OCI-LY7 (cell line): ENCODE results near the gene GGA1. TPM values are rescaled to one million over a fixed set of nuclear protein-coding genes. Genes with fewer than 3 reads are reported as not detected.
A peak's percentile ranks its signal among the peaks of the same experiment; 100 is the strongest.

ENCODE experiments used
- BruUV-seq: library from RNA; stranded (reverse); fragments of 400-500 nt; replicated peaks from 2 replicates; lab custom pipeline; 2021; lab: Mats Ljungman, UMichigan
- CTCF ChIA-PET: fragments of 300-600 bp; sonication (Branson Sonifier 250); formaldehyde crosslinking; loops from one replicate; lab custom pipeline; 2022; ENCODE audit warnings: antibody characterized with exemption; ENCODE audit not compliant: unreplicated experiment; lab: Charles Lee
- POLR2A ChIA-PET: fragments of 300-600 bp; sonication (Branson Sonifier 250); formaldehyde crosslinking; loops from one replicate; lab custom pipeline; 2022; ENCODE audit warnings: antibody characterized with exemption; lab: Charles Lee
- DNase-seq: peaks from one replicate; pipeline ENCODE4 v3.0.0-alpha.2; 2015; ENCODE audit warnings: low spot score
- H2AFZ ChIP-seq: fragments of 200-600 bp; sonication (generic), shearing (Covaris generic); 2 replicates; pipeline ENCODE4 v1.6.1; 2014; ENCODE audit warnings: mild to moderate bottlenecking, antibody characterized with exemption, low read length, moderate library complexity
- H3K27ac ChIP-seq: fragments of 200-600 bp; sonication (generic); 2 replicates; pipeline ENCODE4 v1.5.1; 2014; ENCODE audit warnings: mixed run types, low read depth, mild to moderate bottlenecking, moderate library complexity, low read length, inconsistent platforms; ENCODE audit not compliant: poor library complexity, severe bottlenecking
- H3K36me3 ChIP-seq: fragments of 200-600 bp; sonication (generic); 2 replicates; pipeline ENCODE4 v1.6.1; 2014; ENCODE audit warnings: mild to moderate bottlenecking, antibody characterized with exemption, low read length, moderate library complexity, mixed read lengths; ENCODE audit not compliant: insufficient read depth
- H3K4me1 ChIP-seq: fragments of 200-600 bp; sonication (generic); 2 replicates; pipeline ENCODE4 v1.5.1; 2014; ENCODE audit warnings: mild to moderate bottlenecking, low read length; ENCODE audit not compliant: insufficient read depth, poor library complexity, severe bottlenecking
- H3K4me2 ChIP-seq: fragments of 200-600 bp; sonication (generic); 2 replicates; pipeline ENCODE4 v1.6.1; 2014; ENCODE audit warnings: mild to moderate bottlenecking, low read length
- H3K4me3 ChIP-seq: fragments of 200-600 bp; sonication (generic); 2 replicates; pipeline ENCODE4 v1.5.1; 2014; ENCODE audit warnings: mild to moderate bottlenecking, low read depth, low read length; ENCODE audit not compliant: poor library complexity, severe bottlenecking
- H3K79me2 ChIP-seq: fragments of 200-600 bp; sonication (generic); 2 replicates; pipeline ENCODE4 v1.6.1; 2016; ENCODE audit warnings: low read depth, mild to moderate bottlenecking, low read length, moderate library complexity, mixed read lengths; ENCODE audit not compliant: insufficient read depth
- H3K9me2 ChIP-seq: fragments of 200-600 bp; sonication (generic); 2 replicates; pipeline ENCODE4 v1.6.1; 2016; ENCODE audit warnings: mild to moderate bottlenecking, low read length, mixed read lengths; ENCODE audit not compliant: insufficient read depth
- H3K9me3 ChIP-seq: fragments of 200-600 bp; sonication (generic); 2 replicates; pipeline ENCODE4 v1.6.1; 2014; ENCODE audit warnings: mild to moderate bottlenecking, mixed run types, low read length, mixed read lengths
- H4K20me1 ChIP-seq: fragments of 200-600 bp; sonication (generic); 2 replicates; pipeline ENCODE4 v1.6.1; 2014; ENCODE audit warnings: mild to moderate bottlenecking, antibody characterized with exemption, low read length, moderate library complexity, mixed read lengths; ENCODE audit not compliant: insufficient read depth
- CTCF ChIP-seq: fragments of 200-600 bp; sonication (generic); conservative IDR thresholded peaks from 2 replicates; pipeline ENCODE4 v1.5.1; 2014; ENCODE audit warnings: mild to moderate bottlenecking, antibody characterized with exemption, low read length, moderate library complexity, mixed read lengths
- EZH2phosphoT487 ChIP-seq: fragments of 200-600 bp; sonication (generic); IDR thresholded peaks from 2 replicates; pipeline ENCODE4 v1.6.1; 2018; ENCODE audit warnings: low read depth, borderline replicate concordance, mild to moderate bottlenecking, mixed run types, antibody characterized with exemption, low read length, moderate library complexity, mixed read lengths
- intact Hi-C: fragments of 100-400 bp; cut with micrococcal nuclease; formaldehyde crosslinking; loops from one replicate; pipeline ENCODE4 v1.10.0; 2022; ENCODE audit not compliant: unreplicated experiment
- small RNA-seq: library from RNA; depleted of rRNA; stranded (forward); fragments of <200 nt; gene quantifications from one replicate; pipeline ENCODE3, GENCODE V24; 2014
- total RNA-seq, 2 experiments: library from RNA; depleted of rRNA in 1 of 2; stranded (reverse); fragments of >200 nt in 1 of 2; shearing (Covaris generic) in 1 of 2; gene quantifications; 2 replicates each; pipeline ENCODE4 v1.2.3, GENCODE V29; 2014 to 2022

Gene GGA1
- total RNA-seq, 2 experiments from 2014 or later, result 127 to 172 TPM

GRCh38 chr22:37681001-37681424, 72.4 kb downstream of the GGA1 start:
- ChIA-PET POLR2A (interaction anchor here (1.8 kb wide), 1 partner anchor 54 kb away, joined by 4 read pairs; no protein-coding TSS in a partner anchor), CTCF (interaction anchor here (2.5 kb wide), 1 partner anchor 38 kb away, joined by 16 read pairs; no protein-coding TSS in a partner anchor)
- Histone ChIP-seq H2AFZ (no peak overlapping the region), H3K4me2 (0 out of 2 replicates have a peak overlapping the region, but pooled peaks have one; percentile 4), H4K20me1 (no peaks in the 10 kb centered on the region), H3K9me3 (no peaks in the 10 kb centered on the region), H3K36me3 (no peaks in the 10 kb centered on the region), H3K4me3 (no peak overlapping the region), H3K79me2 (no peaks in the 10 kb centered on the region), H3K9me2 (no peaks in the 10 kb centered on the region), H3K4me1 (peaks cover 42% of the 10 kb centered on the region), H3K27ac (no peak overlapping the region)
- BruUV-seq, result no TSS peak
- intact Hi-C loops, result loop anchor here (1.0 kb wide), 3 partner anchors 20 to 58 kb away; no protein-coding TSS in a partner anchor
- DNase-seq, result no peak
- TF ChIP-seq CTCF (no peak), EZH2phosphoT487 (no peak)

- TF ChIP-seq CTCF (peak; percentile 93), EZH2phosphoT487 (no peak)
- Histone ChIP-seq H4K20me1 (no peaks in the 10 kb centered on the region), H2AFZ (no peak overlapping the region), H3K4me1 (peaks cover 36% of the 10 kb centered on the region), H3K27ac (no peak overlapping the region), H3K9me2 (no peaks in the 10 kb centered on the region), H3K9me3 (no peaks in the 10 kb centered on the region), H3K79me2 (peaks cover 2% of the 10 kb centered on the region), H3K4me2 (0 out of 2 replicates have a peak overlapping the region, but pooled peaks have one; percentile 4), H3K36me3 (no peaks in the 10 kb centered on the region), H3K4me3 (no peak overlapping the region)
- CTCF ChIA-PET, result interaction anchor here (2.5 kb wide), 1 partner anchor 39 kb away, joined by 16 read pairs; no protein-coding TSS in a partner anchor
- BruUV-seq, result no TSS peak
- intact Hi-C loops, result loop anchor here (1.0 kb wide), 3 partner anchors 20 to 58 kb away; no protein-coding TSS in a partner anchor
- peak; percentile 81 for DNase-seq
- POLR2A ChIA-PET, result interaction anchor here (0.7 kb wide), 1 partner anchor 45 kb away, joined by 3 read pairs; no protein-coding TSS in a partner anchor
Measured at GRCh38 chr22:37681556-37682049, 73.0 kb downstream of the GGA1 start.

Small RNA genes lying within 50 kb of the gene (small RNA-seq; reads per million reads assigned to genes)
- not detected for gene RF00017
- not detected for gene RN7SL385P

Other genes with a start within 250 kb of the GGA1 start
- gene ELFN2, start 181.4 kb upstream of the GGA1 start, total RNA-seq (2014; rRNA removed; shearing (Covaris generic)), result 0.63 and 0.82 TPM in 2 replicates
- 0.83 and 1.8 TPM in 2 replicates for gene ELFN2, start 181.4 kb upstream of the GGA1 start, total RNA-seq (2022)
- 174 and 225 TPM in 2 replicates for gene MFNG, start 122.5 kb upstream of the GGA1 start, total RNA-seq (2014; rRNA removed; shearing (Covaris generic))
- gene MFNG, start 122.5 kb upstream of the GGA1 start, total RNA-seq (2022), result 215 and 235 TPM in 2 replicates
- 3.3 and 4.0 TPM in 2 replicates for gene CARD10, start 89.4 kb upstream of the GGA1 start, total RNA-seq (2014; rRNA removed; shearing (Covaris generic))
- 2.8 and 3.1 TPM in 2 replicates for gene CARD10, start 89.4 kb upstream of the GGA1 start, total RNA-seq (2022)
- gene CDC42EP1, start 48.4 kb upstream of the GGA1 start, total RNA-seq (2014; rRNA removed; shearing (Covaris generic)), result not detected in 2 replicates
- not detected in 2 replicates for gene CDC42EP1, start 48.4 kb upstream of the GGA1 start, total RNA-seq (2022)
- 0.44 TPM in 1 of 2 replicates, not detected in the other for gene LGALS2, start 28.7 kb upstream of the GGA1 start, total RNA-seq (2014; rRNA removed; shearing (Covaris generic))
- gene LGALS2, start 28.7 kb upstream of the GGA1 start, total RNA-seq (2022), result 0.82 and 0.92 TPM in 2 replicates
- 15.3 and 18.3 TPM in 2 replicates for gene SH3BP1, start 30.8 kb downstream of the GGA1 start, total RNA-seq (2014; rRNA removed; shearing (Covaris generic))
- gene SH3BP1, start 30.8 kb downstream of the GGA1 start, total RNA-seq (2022), result 44.4 and 48.4 TPM in 2 replicates
- gene PDXP, start 49.9 kb downstream of the GGA1 start, total RNA-seq (2014; rRNA removed; shearing (Covaris generic)), result 50.0 and 61.2 TPM in 2 replicates
- 54.0 and 55.8 TPM in 2 replicates for gene PDXP, start 49.9 kb downstream of the GGA1 start, total RNA-seq (2022)
- gene LGALS1, start 66.8 kb downstream of the GGA1 start, total RNA-seq (2014; rRNA removed; shearing (Covaris generic)), result 85.8 and 93.1 TPM in 2 replicates
- 57.2 and 57.3 TPM in 2 replicates for gene LGALS1, start 66.8 kb downstream of the GGA1 start, total RNA-seq (2022)
- gene NOL12, start 77.5 kb downstream of the GGA1 start, total RNA-seq (2014; rRNA removed; shearing (Covaris generic)), result 64.6 and 79.0 TPM in 2 replicates
- gene NOL12, start 77.5 kb downstream of the GGA1 start, total RNA-seq (2022), result 58.6 and 62.3 TPM in 2 replicates
- gene TRIOBP, start 88.2 kb downstream of the GGA1 start, total RNA-seq (2014; rRNA removed; shearing (Covaris generic)), result 24.4 and 31.6 TPM in 2 replicates
- 30.6 and 31.1 TPM in 2 replicates for gene TRIOBP, start 88.2 kb downstream of the GGA1 start, total RNA-seq (2022)
- gene GCAT, start 199.1 kb downstream of the GGA1 start, total RNA-seq (2014; rRNA removed; shearing (Covaris generic)), result 14.6 and 20.6 TPM in 2 replicates
- 17.3 and 21.6 TPM in 2 replicates for gene GCAT, start 199.1 kb downstream of the GGA1 start, total RNA-seq (2022)
- not detected in 2 replicates for gene GALR3, start 214.5 kb downstream of the GGA1 start, total RNA-seq (2014; rRNA removed; shearing (Covaris generic))
- gene GALR3, start 214.5 kb downstream of the GGA1 start, total RNA-seq (2022), result not detected in 2 replicates
- 21.0 and 25.4 TPM in 2 replicates for gene ANKRD54, start 235.5 kb downstream of the GGA1 start, total RNA-seq (2014; rRNA removed; shearing (Covaris generic))
- 31.7 and 31.8 TPM in 2 replicates for gene ANKRD54, start 235.5 kb downstream of the GGA1 start, total RNA-seq (2022)
- gene EIF3L, start 240.6 kb downstream of the GGA1 start, total RNA-seq (2014; rRNA removed; shearing (Covaris generic)), result 443 and 503 TPM in 2 replicates
- 596 and 649 TPM in 2 replicates for gene EIF3L, start 240.6 kb downstream of the GGA1 start, total RNA-seq (2022)